ENCODE measurements around the gene ENTPD2. TPM values are rescaled to one million over a fixed set of nuclear protein-coding genes. Genes with fewer than 3 reads are reported as not detected.

Gene ENTPD2
- total RNA-seq, 1 experiment from 2014 or later: not detected

- H3K4me3 ChIP-seq (ENCODE audit: insufficient read depth, low read depth, low read length): no peak overlapping the region
- H3K36me3 ChIP-seq (replicated peaks; ENCODE audit: control insufficient read depth, insufficient read depth, low read length): no peaks in the 10 kb centered on the region
- no peaks in the 10 kb centered on the region; the same call in 1 of the 2 replicates for H3K27me3 ChIP-seq (ENCODE audit: control insufficient read depth, insufficient read depth, low read length)
- DNase-seq: peak; percentile 86
Observed at GRCh38 chr9:137017791-137018497, 35.9 kb downstream of the ENTPD2 start.

- no peak overlapping the region for H3K4me3 ChIP-seq (ENCODE audit: insufficient read depth, low read depth, low read length)
- no peak for DNase-seq
- no peaks in the 10 kb centered on the region for H3K36me3 ChIP-seq (replicated peaks; ENCODE audit: control insufficient read depth, insufficient read depth, low read length)
- no peaks in the 10 kb centered on the region; the same call in 1 of the 2 replicates for H3K27me3 ChIP-seq (ENCODE audit: control insufficient read depth, insufficient read depth, low read length)
Observed at GRCh38 chr9:137017071-137017470, 36.8 kb downstream of the ENTPD2 start.

GRCh38 chr9:137016436-137016835 lies 37.4 kb downstream of the ENTPD2 start:
- H3K4me3 ChIP-seq (ENCODE audit: insufficient read depth, low read depth, low read length): no peak overlapping the region
- H3K27me3 ChIP-seq (ENCODE audit: control insufficient read depth, insufficient read depth, low read length): no peaks in the 10 kb centered on the region; the same call in 1 of the 2 replicates
- DNase-seq: no peak
- H3K36me3 ChIP-seq (replicated peaks; ENCODE audit: control insufficient read depth, insufficient read depth, low read length): no peaks in the 10 kb centered on the region

- Histone ChIP-seq H3K4me3 (ENCODE audit: insufficient read depth, low read depth, low read length) (no peak overlapping the region), H3K36me3 (replicated peaks; ENCODE audit: control insufficient read depth, insufficient read depth, low read length) (no peaks in the 10 kb centered on the region)
- no peak for DNase-seq
Observed at GRCh38 chr9:137015976-137016375, 37.9 kb downstream of the ENTPD2 start.

GRCh38 chr9:137015540-137015930 lies 38.3 kb downstream of the ENTPD2 start:
- Histone ChIP-seq H3K27me3 (ENCODE audit: control insufficient read depth, insufficient read depth, low read length) (no peaks in the 10 kb centered on the region; the same call in 1 of the 2 replicates), H3K4me3 (ENCODE audit: insufficient read depth, low read depth, low read length) (no peak overlapping the region), H3K36me3 (replicated peaks; ENCODE audit: control insufficient read depth, insufficient read depth, low read length) (no peaks in the 10 kb centered on the region)
- no peak for DNase-seq

More at GRCh38 chr9:137015976-137016375, 37.9 kb downstream of the ENTPD2 start:
- no peaks in the 10 kb centered on the region; the same call in 1 of the 2 replicates for H3K27me3 ChIP-seq (ENCODE audit: control insufficient read depth, insufficient read depth, low read length)

GRCh38 chr9:137014776-137015539 lies 38.9 kb downstream of the ENTPD2 start:
- H3K27me3 ChIP-seq (ENCODE audit: control insufficient read depth, insufficient read depth, low read length): no peaks in the 10 kb centered on the region; the same call in 1 of the 2 replicates
- H3K4me3 ChIP-seq (ENCODE audit: insufficient read depth, low read depth, low read length): no peak overlapping the region
- H3K36me3 ChIP-seq (replicated peaks; ENCODE audit: control insufficient read depth, insufficient read depth, low read length): no peaks in the 10 kb centered on the region
- DNase-seq: no peak

- Histone ChIP-seq H3K36me3 (replicated peaks; ENCODE audit: control insufficient read depth, insufficient read depth, low read length) (no peaks in the 10 kb centered on the region), H3K27me3 (ENCODE audit: control insufficient read depth, insufficient read depth, low read length) (no peaks in the 10 kb centered on the region; the same call in 1 of the 2 replicates), H3K4me3 (ENCODE audit: insufficient read depth, low read depth, low read length) (no peak overlapping the region)
- DNase-seq: no peak
Observed at GRCh38 chr9:137014166-137014565, 39.7 kb downstream of the ENTPD2 start.

GRCh38 chr9:137013571-137013940 lies 40.3 kb downstream of the ENTPD2 start:
- Histone ChIP-seq H3K27me3 (ENCODE audit: control insufficient read depth, insufficient read depth, low read length) (no peaks in the 10 kb centered on the region; the same call in 1 of the 2 replicates), H3K36me3 (replicated peaks; ENCODE audit: control insufficient read depth, insufficient read depth, low read length) (no peaks in the 10 kb centered on the region), H3K4me3 (ENCODE audit: insufficient read depth, low read depth, low read length) (no peak overlapping the region)
- DNase-seq: no peak

- Histone ChIP-seq H3K4me3 (ENCODE audit: insufficient read depth, low read depth, low read length) (no peak overlapping the region), H3K27me3 (ENCODE audit: control insufficient read depth, insufficient read depth, low read length) (no peaks in the 10 kb centered on the region; the same call in 1 of the 2 replicates), H3K36me3 (replicated peaks; ENCODE audit: control insufficient read depth, insufficient read depth, low read length) (no peaks in the 10 kb centered on the region)
- peak; percentile 99 for DNase-seq
Observed at GRCh38 chr9:137012694-137013570, 40.9 kb downstream of the ENTPD2 start.

GRCh38 chr9:137011907-137012675 lies 41.8 kb downstream of the ENTPD2 start:
- Histone ChIP-seq H3K4me3 (ENCODE audit: insufficient read depth, low read depth, low read length) (no peak overlapping the region), H3K36me3 (replicated peaks; ENCODE audit: control insufficient read depth, insufficient read depth, low read length) (no peaks in the 10 kb centered on the region), H3K27me3 (ENCODE audit: control insufficient read depth, insufficient read depth, low read length) (no peaks in the 10 kb centered on the region; the same call in 1 of the 2 replicates)
- no peak for DNase-seq

GRCh38 chr9:137011156-137011555 lies 42.7 kb downstream of the ENTPD2 start:
- Histone ChIP-seq H3K27me3 (ENCODE audit: control insufficient read depth, insufficient read depth, low read length) (no peaks in the 10 kb centered on the region; the same call in 1 of the 2 replicates), H3K36me3 (replicated peaks; ENCODE audit: control insufficient read depth, insufficient read depth, low read length) (no peaks in the 10 kb centered on the region), H3K4me3 (ENCODE audit: insufficient read depth, low read depth, low read length) (no peak overlapping the region)
- DNase-seq: no peak

- H3K4me3 ChIP-seq (ENCODE audit: insufficient read depth, low read depth, low read length): no peak overlapping the region
- DNase-seq: no peak
- H3K36me3 ChIP-seq (replicated peaks; ENCODE audit: control insufficient read depth, insufficient read depth, low read length): no peaks in the 10 kb centered on the region
- no peaks in the 10 kb centered on the region; the same call in 1 of the 2 replicates for H3K27me3 ChIP-seq (ENCODE audit: control insufficient read depth, insufficient read depth, low read length)
Observed at GRCh38 chr9:137009938-137010732, 43.7 kb downstream of the ENTPD2 start.

- H3K36me3 ChIP-seq (replicated peaks; ENCODE audit: control insufficient read depth, insufficient read depth, low read length): no peaks in the 10 kb centered on the region
- H3K4me3 ChIP-seq (ENCODE audit: insufficient read depth, low read depth, low read length): no peak overlapping the region
- H3K27me3 ChIP-seq (ENCODE audit: control insufficient read depth, insufficient read depth, low read length): no peaks in the 10 kb centered on the region; the same call in 1 of the 2 replicates
- DNase-seq: no peak
Observed at GRCh38 chr9:137009217-137009616, 44.6 kb downstream of the ENTPD2 start.
